Measurements from ENCODE around the gene ERG.

Gene ERG

GRCh38 chr21:38469642-38470041, 28.6 kb downstream of the ERG start:
- no peak for TF ChIP-seq CTCF (IDR thresholded peaks at IDR 0.05)
- no peak overlapping the region for H3K4me3 ChIP-seq
- no peaks in the 10 kb centered on the region for H3K36me3 ChIP-seq
- intact Hi-C loops (cut with DNase I; ENCODE audit: low total_unique reads), result no loop called here
- no peaks in the 10 kb centered on the region for H3K9me3 ChIP-seq
- no peaks in the 10 kb centered on the region for H3K27me3 ChIP-seq
- H3K27ac ChIP-seq, result no peak overlapping the region
- no peak for DNase-seq
- H3K4me1 ChIP-seq, result peaks cover 0 to 18% (median 3%) of the 10 kb centered on the region in 4 donors

- H3K4me3 ChIP-seq, result no peak overlapping the region
- H3K27me3 ChIP-seq, result no peaks in the 10 kb centered on the region
- H3K27ac ChIP-seq, result no peak overlapping the region
- H3K9me3 ChIP-seq, result no peaks in the 10 kb centered on the region
- peaks cover 0 to 13% (median 3%) of the 10 kb centered on the region in 4 donors for H3K4me1 ChIP-seq
- no peak for DNase-seq
- TF ChIP-seq CTCF (IDR thresholded peaks at IDR 0.05), result no peak
- intact Hi-C loops (cut with DNase I; ENCODE audit: low total_unique reads), result no loop called here
- no peaks in the 10 kb centered on the region for H3K36me3 ChIP-seq
These were observed 29.3 kb downstream of the ERG start for GRCh38 chr21:38468989-38469388.

- no peak for DNase-seq
- peaks cover 0 to 19% (median 3%) of the 10 kb centered on the region in 4 donors for H3K4me1 ChIP-seq
- no peaks in the 10 kb centered on the region for H3K36me3 ChIP-seq
- H3K27me3 ChIP-seq, result no peaks in the 10 kb centered on the region
- no peak overlapping the region for H3K27ac ChIP-seq
- no peaks in the 10 kb centered on the region for H3K9me3 ChIP-seq
- intact Hi-C loops (cut with DNase I; ENCODE audit: low total_unique reads), result no loop called here
- TF ChIP-seq CTCF (IDR thresholded peaks at IDR 0.05), result no peak
- H3K4me3 ChIP-seq, result no peak overlapping the region
These were observed 30.4 kb downstream of the ERG start for GRCh38 chr21:38467911-38468310.

- intact Hi-C loops (cut with DNase I; ENCODE audit: low total_unique reads), result no loop called here
- Histone ChIP-seq H3K36me3 (no peaks in the 10 kb centered on the region), H3K27ac (no peak overlapping the region), H3K9me3 (no peaks in the 10 kb centered on the region), H3K4me1 (peaks cover 0 to 24% (median 5%) of the 10 kb centered on the region in 4 donors), H3K27me3 (no peaks in the 10 kb centered on the region), H3K4me3 (no peak overlapping the region)
- DNase-seq, result no peak
- no peak for TF ChIP-seq CTCF (IDR thresholded peaks at IDR 0.05)
These were observed 30.9 kb downstream of the ERG start for GRCh38 chr21:38467374-38467773.

- Histone ChIP-seq H3K27me3 (no peaks in the 10 kb centered on the region), H3K4me1 (peaks cover 0 to 77% (median 42%) of the 10 kb centered on the region in 4 donors), H3K9me3 (no peaks in the 10 kb centered on the region), H3K27ac (peak overlapping the region; percentile 77 to 80), H3K4me3 (no peak overlapping the region), H3K36me3 (no peaks in the 10 kb centered on the region)
- TF ChIP-seq CTCF (IDR thresholded peaks at IDR 0.05), result no peak
- intact Hi-C loops (cut with DNase I; ENCODE audit: low total_unique reads), result no loop called here
- peak in 1 of 2 donors; percentile 48 for DNase-seq
These were observed 38.0 kb downstream of the ERG start for GRCh38 chr21:38460171-38460742.

GRCh38 chr21:38459490-38459889, 38.8 kb downstream of the ERG start:
- Histone ChIP-seq H3K4me1 (peaks cover 0 to 85% (median 42%) of the 10 kb centered on the region in 4 donors), H3K9me3 (no peaks in the 10 kb centered on the region), H3K4me3 (no peak overlapping the region), H3K27ac (peak overlapping the region; percentile 77 to 80), H3K36me3 (no peaks in the 10 kb centered on the region), H3K27me3 (no peaks in the 10 kb centered on the region)
- no peak for TF ChIP-seq CTCF (IDR thresholded peaks at IDR 0.05)
- DNase-seq, result no peak
- intact Hi-C loops (cut with DNase I; ENCODE audit: low total_unique reads), result no loop called here

All from tibial artery (tissue), 4 donors.